NCI-H2227 treated with DMSO at 0.1 percent for 48 hours (cell line): ENCODE data around the gene METTL21C.

Source experiments
- DNase-seq: peaks from one replicate; lab custom pipeline; 2025; lab: John Stamatoyannopoulos, UW

Gene METTL21C

GRCh38 chr13:102697929-102698648 is 3.2 kb upstream of the METTL21C start:
- DNase-seq, result no peak

GRCh38 chr13:102697264-102697663 is 2.4 kb upstream of the METTL21C start:
- no peak for DNase-seq

DNA sequence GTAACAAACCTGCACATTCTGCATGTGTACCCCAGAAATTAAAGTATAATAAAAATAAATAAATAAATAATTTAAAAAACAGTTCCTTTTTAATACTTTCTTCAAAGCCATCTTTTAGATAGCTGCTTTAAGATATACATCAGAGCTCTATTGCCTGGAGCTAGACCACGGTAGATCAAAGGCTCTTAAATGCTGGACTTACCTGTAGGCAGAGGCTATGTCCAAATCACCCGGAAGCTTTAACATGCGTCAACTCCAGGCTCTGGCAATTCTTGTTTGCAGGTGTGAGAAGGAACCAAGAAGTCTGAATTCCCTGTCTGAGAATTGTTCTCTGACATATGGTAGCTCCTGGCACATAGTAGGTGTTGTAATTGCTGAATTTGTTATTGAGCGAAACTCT is 1.6 kb upstream of the METTL21C start:
- DNase-seq, result no peak

- DNase-seq, result no peak
Observed at GRCh38 chr13:102693776-102694175, 1.1 kb downstream of the METTL21C start.

DNA sequence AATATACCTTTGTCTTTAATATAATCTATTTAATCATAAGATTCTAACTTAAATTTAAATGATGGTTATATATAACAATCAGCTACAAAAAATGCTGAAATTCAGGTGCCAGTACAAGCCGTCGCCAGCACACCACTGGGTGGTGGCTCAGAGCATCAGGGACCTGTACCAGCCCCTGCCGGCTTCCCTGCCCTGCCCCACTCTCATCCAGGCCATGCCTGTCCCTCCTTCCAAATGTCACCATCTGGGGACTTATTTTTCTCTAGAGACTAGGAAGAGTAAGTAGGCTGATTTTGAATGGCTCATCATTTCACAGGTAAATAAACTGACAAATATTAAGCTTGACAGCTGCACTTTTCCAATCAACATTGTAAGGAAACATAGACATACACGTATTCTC is 1.6 kb downstream of the METTL21C start:
- DNase-seq, result no peak

DNA sequence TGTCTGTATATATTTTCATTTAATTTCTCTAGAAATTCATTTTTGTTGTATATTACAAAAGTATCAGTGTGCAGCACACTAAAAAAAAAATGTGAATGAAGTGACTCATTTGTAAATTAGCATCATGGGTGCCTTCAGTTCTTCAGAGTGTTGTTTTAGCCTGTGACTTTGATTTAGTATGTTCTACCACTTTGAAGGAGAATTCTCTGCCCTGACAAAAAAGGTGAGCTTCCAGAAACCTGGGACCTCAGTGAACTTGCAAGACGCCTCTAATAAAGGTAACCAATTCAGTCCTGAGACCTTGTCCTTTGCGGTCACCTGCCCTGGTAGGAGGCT is 2.4 kb downstream of the METTL21C start:
- no peak for DNase-seq

- no peak for DNase-seq
Observed at GRCh38 chr13:102690883-102691282, 4.0 kb downstream of the METTL21C start.

DNA sequence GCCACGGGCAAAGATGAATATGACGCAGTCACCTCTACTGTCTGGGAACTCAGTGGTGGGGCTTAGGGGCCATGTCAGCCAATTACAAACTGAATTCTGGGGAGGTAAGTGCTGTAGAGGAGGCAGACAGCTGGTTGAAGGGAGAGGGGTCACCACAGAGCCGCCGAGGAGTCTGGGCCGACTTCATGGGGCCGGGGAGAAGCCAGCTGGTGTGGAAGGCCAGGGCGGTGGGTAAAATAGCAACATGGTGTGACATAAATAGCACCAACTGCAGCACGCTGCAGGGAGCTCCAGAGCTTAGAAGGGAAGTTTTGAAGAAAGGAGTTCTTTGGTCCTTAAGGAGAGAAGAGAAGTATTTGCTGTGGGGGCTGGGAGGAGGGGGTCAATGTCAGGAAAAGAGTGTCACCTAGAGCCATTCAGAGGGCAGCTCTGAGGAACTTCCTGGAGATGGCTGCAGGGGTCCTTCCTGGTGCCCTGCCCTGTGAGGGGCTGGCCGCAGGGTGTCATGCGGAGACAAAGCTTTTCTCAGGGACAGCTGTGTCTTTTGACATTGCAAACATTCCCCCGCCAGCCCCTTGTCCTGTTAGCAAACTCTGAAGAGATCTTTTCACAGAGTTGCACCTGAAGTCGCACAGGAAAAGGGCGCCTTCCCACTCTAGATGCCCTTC is 6.4 kb downstream of the METTL21C start:
- no peak for DNase-seq

DNA sequence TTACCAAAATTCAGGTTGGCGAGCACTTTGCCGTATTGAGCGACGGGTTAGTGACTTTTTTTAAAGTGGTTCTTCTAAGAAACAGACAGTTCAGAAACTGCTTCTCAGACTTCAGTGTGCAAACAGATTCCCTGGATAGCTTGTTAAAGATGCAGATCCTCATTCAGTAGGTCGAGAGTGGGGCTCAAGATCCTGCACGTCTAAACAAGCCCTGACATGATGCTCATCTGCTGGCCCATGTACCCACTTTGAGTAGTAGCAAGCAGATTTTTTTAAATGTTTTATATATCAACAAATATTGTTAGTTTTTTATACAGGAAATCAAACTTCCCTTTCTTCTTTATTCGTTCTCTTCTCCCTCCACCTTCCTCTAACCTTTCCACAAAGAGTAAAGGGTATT is 7.3 kb downstream of the METTL21C start:
- DNase-seq, result no peak

DNA sequence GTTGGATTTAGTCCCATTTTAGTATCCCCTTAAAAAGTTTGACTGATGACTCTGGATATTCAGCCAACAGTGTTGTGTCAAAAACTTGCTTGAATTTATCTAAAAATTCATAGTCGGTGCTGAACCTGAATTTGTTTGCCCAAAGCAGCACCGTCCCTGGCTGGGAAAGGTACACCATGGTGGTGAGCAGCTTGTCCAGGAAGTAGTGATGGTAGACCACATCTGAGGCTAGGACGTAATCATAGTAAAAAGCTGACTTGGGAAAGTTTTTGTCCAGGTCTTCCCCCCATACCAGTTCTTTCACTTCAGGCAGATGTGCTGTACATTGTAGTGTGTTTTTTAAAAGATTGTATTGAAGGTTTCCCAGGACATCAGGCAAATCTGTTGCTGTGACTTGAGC is 8.8 kb downstream of the METTL21C start:
- DNase-seq, result no peak

- DNase-seq, result no peak
Observed at GRCh38 chr13:102683637-102684036, 11.2 kb downstream of the METTL21C start.

DNA sequence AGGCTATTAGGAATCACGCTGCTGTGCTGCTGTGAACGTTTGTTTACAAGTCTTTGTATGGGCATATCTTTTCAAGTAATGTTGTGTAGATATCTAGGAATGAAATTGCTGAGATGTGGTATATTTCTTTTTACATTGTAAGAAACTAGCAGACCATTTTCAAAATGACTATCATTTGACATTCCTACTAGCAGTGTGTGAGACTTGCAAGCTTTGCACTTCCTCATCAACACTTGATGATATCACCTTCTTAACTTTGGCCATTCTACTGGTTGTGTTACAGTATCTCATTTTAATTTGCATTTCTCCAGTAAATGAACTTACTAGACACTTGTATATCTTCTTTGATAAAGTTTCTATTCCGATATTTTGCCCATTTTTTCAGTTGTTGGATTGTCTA is 12.1 kb downstream of the METTL21C start:
- no peak for DNase-seq

GRCh38 chr13:102682211-102682610 is 12.6 kb downstream of the METTL21C start:
- no peak for DNase-seq

GRCh38 chr13:102680842-102681740 is 13.8 kb downstream of the METTL21C start:
- DNase-seq, result no peak

- DNase-seq, result no peak
Observed at GRCh38 chr13:102680133-102680717, 14.6 kb downstream of the METTL21C start.

DNA sequence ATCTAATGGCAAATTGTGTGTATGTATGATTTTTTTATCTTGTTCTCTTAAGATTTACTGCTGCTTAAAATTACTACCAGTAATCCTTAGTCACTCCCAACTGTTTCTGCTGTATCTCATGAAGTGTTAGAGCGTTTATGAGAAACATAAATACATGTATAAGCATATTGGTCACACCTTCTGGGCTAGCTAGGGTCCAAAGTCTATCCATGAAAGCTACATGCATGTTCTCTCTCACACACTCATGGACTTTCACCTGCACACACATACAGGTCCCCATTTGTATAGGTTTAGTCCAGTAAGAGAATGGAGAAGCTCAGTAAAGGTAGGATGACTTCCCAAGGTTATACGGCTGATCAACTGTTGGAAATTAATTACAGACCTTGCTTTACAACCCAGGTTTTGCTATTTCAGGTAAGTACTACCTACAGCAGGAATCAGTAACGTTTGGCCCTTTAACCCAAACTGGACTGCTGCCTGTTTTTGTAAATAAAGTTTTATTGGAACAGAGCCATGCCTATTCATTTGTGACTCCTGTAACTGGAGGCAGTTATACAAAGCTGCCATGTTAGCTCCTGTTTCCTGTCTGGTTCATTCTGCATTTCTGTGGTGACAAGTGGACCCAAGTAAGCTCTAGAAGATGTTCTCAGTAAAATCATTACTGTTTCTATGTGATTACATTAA is 15.3 kb downstream of the METTL21C start:
- no peak for DNase-seq

GRCh38 chr13:102678339-102679107 is 16.3 kb downstream of the METTL21C start:
- DNase-seq, result no peak

DNA sequence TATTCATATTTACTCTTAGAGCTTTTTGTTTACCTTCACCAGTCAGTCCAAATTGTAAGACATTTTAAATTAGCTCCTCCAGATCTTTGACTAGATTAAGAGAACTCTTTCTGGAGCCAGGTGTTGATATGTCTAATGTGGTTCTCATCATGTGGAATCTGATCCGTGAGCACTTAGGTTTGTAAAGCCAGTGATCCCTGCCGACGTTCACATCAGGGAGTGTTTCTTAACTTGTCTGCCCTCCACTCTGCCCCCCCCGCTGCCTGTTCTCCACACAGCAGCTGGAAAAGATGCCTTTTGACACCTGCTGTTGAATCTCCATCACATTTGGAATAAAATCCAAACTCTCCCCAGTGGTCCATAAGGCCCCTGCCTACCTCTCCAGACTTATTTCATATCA is 17.7 kb downstream of the METTL21C start:
- DNase-seq, result no peak

DNA sequence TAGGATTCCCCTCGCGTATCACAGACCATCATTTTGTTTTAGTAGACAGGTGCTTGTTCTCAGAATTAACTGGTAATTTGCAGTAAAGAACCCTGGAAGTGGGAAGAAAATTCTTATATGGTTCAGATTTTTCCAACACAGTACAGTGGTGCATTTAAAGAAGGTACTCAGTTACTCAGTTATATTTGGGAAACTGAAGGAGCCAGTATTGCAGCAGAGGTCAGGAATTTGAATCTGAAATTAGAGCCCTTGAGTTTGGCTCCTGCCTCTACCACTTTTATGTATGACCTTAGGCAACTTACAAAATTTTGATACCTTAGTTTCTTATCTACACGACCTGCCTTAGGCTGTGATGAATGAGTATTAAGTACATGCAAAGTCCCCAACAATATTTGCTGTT is 19.7 kb downstream of the METTL21C start:
- no peak for DNase-seq

- DNase-seq, result no peak
Observed at GRCh38 chr13:102670130-102670529, 24.7 kb downstream of the METTL21C start.

GRCh38 chr13:102667911-102668310 is 26.9 kb downstream of the METTL21C start:
- DNase-seq, result no peak
